Right atrium auricular region (tissue), 2 donors: ENCODE measurements around the gene GUK1. TPM values are rescaled to one million over a fixed set of nuclear protein-coding genes. Genes with fewer than 3 reads are reported as not detected.

ENCODE experiments used
- DNase-seq: peaks from one replicate; pipeline ENCODE4 v3.0.0-alpha.2; 2019; ENCODE audit warnings: low spot score
- H3K27ac ChIP-seq, 2 donors: fragments of 200-600 bp; sonication (generic); 1 replicate in 1 of 2; 2 replicates in 1 of 2; pipeline ENCODE4 v1.5.1; 2016 to 2019
- H3K27me3 ChIP-seq, 2 donors: fragments of 200-600 bp; sonication (generic); one replicate each; pipeline versions ENCODE4 v1.5.1 to v1.6.0; 2017 to 2019
- H3K36me3 ChIP-seq: fragments of 200-600 bp; sonication (generic); one replicate; pipeline ENCODE4 v1.5.1; 2016
- H3K4me1 ChIP-seq, 2 donors: fragments of 200-600 bp; sonication (generic); one replicate each; pipeline versions ENCODE4 v1.5.1 to v1.6.0; 2017 to 2019
- H3K4me3 ChIP-seq, 2 donors: fragments of 200-600 bp; sonication (generic); 1 replicate in 1 of 2; 2 replicates in 1 of 2; pipeline ENCODE4 v1.5.1; 2017 to 2019; ENCODE audit warnings: mild to moderate bottlenecking in 1 of 2, moderate library complexity in 1 of 2
- H3K9me3 ChIP-seq, 2 donors: fragments of 200-600 bp; sonication (generic); one replicate each; pipeline ENCODE4 v1.5.1; 2019
- total RNA-seq, 2 donors: library from RNA; depleted of rRNA; stranded (reverse); fragments of >200 nt; gene quantifications; one replicate each; pipeline ENCODE4 v1.1.0, GENCODE V29; 2016
- TF ChIP-seq, protein P1 (sequence below), 2 donors: fragments of 200-600 bp; sonication (generic); IDR thresholded peaks; one replicate each; pipeline ENCODE4 v1.5.1; 2019; ENCODE audit warnings: antibody characterized with exemption in 2 of 2

GUK1 gene, protein sequence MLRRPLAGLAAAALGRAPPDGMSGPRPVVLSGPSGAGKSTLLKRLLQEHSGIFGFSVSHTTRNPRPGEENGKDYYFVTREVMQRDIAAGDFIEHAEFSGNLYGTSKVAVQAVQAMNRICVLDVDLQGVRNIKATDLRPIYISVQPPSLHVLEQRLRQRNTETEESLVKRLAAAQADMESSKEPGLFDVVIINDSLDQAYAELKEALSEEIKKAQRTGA
- 100 to 1,000 TPM; 179 to 277 TPM for total RNA-seq

DNA sequence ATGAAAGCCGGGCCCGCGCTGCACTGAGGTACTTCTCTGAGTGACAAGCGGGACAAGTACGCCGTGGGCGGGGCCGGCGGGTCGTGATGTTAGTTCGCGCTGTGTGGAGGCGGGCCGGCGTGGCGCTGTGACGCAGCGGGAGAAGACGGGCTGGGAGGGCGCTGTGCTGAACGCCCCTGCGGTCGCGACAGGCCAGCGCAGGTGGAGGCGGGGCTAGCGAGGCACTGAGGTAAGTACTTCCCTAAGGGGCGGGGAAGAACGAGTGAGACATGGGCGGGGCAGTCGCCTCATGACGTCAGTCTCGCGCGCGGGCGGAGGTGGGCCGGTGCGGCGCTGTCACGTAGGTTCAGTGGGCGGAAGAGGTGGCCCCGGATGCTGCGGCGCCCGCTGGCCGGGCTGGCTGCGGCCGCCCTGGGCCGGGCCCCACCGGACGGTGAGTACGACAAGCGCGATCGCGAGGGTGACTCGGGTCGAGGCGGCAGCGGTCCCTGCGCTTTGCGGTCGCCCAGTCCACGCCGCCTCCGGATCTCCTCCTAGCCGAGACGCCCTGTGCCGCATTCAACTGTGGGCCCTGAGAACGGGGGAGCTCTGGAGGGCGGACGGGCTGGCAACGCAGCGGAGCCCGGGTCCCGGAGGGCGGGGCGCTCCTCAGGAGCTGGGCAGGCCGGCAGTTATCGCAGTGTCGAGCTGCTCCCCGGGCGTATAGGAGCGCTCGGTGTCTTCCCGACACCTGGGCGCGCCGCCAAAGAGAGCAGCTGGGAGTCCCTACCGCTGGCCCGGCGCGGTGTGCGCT, at the start of gene GUK1:
Gene GUK1 (plus strand): TSS at position 349 of the 793 bp plus-strand sequence. CDS start 24 bp downstream, at position 373.
- peak within 1 kb of the TSS; percentile 88 to 92 for H3K4me3 ChIP-seq
- H3K4me1 ChIP-seq, result peaks cover 0 to 45% of the 10 kb centered on the region in 2 donors
- peak within 1 kb of the TSS; percentile 93 to 96 for H3K27ac ChIP-seq
- no peaks in the 10 kb centered on the region for H3K27me3 ChIP-seq
- DNase-seq, result peak; percentile 100
- no peaks in the 10 kb centered on the region for H3K36me3 ChIP-seq
- no peaks in the 10 kb centered on the region for H3K9me3 ChIP-seq
- TF ChIP-seq, protein P1, sequence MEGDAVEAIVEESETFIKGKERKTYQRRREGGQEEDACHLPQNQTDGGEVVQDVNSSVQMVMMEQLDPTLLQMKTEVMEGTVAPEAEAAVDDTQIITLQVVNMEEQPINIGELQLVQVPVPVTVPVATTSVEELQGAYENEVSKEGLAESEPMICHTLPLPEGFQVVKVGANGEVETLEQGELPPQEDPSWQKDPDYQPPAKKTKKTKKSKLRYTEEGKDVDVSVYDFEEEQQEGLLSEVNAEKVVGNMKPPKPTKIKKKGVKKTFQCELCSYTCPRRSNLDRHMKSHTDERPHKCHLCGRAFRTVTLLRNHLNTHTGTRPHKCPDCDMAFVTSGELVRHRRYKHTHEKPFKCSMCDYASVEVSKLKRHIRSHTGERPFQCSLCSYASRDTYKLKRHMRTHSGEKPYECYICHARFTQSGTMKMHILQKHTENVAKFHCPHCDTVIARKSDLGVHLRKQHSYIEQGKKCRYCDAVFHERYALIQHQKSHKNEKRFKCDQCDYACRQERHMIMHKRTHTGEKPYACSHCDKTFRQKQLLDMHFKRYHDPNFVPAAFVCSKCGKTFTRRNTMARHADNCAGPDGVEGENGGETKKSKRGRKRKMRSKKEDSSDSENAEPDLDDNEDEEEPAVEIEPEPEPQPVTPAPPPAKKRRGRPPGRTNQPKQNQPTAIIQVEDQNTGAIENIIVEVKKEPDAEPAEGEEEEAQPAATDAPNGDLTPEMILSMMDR (IDR thresholded peaks at IDR 0.05), result no peak

DNA sequence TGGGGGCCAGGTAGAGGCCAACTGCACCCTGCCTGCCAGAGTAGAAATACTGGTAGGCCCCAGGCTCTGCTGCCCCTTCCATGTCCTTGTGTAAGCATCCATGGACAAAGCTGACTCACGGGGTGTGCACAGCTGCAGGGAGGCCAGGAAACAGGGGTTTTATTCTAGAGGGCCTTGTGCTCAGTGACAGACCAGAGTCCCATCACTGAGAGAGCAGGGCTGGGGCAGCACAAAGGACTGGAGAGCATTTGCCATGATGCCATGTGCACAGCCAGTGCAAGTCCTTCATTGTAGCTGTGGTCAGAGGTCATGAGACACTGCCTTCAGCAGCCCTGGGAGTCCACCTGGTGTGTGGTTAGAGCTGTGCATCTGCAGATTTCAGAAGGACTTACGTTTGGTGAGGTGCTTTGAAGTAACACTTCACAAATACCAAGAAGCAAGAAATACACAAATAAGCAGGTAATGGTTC, 49.4 kb upstream of the GUK1 start:
- DNase-seq, result no peak
- H3K27me3 ChIP-seq, result no peaks in the 10 kb centered on the region
- H3K27ac ChIP-seq, result peak overlapping the region in 1 of 2 donors; percentile 22
- H3K9me3 ChIP-seq, result peaks cover 0 to 14% of the 10 kb centered on the region in 2 donors
- TF ChIP-seq, protein P1 (IDR thresholded peaks at IDR 0.05), result no peak
- no peak overlapping the region for H3K4me3 ChIP-seq
- peaks cover 0 to 83% of the 10 kb centered on the region in 2 donors for H3K4me1 ChIP-seq
- peaks cover 5% of the 10 kb centered on the region for H3K36me3 ChIP-seq

DNA sequence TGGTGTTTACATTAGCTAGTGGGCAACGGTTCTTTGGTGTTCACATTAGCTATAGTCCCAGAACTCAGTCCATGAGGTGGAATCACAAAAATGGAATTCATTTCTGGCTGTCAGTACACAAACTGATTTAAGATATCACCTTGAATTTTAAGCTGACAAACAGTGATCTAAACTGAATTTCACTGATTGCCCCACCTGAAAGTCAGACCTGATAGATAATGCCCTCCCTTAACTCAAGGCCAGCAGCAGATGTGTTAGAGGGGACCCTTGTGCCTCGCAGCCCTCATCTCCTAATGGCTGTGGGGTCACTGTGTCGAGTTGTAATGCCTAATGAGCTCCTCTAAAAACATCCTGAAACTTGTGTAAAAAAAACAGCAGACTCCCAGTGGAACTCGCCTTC, 49.0 kb upstream of the GUK1 start:
- Histone ChIP-seq H3K4me1 (peaks cover 0 to 82% of the 10 kb centered on the region in 2 donors), H3K27me3 (no peaks in the 10 kb centered on the region), H3K4me3 (no peak overlapping the region), H3K36me3 (peaks cover 5% of the 10 kb centered on the region), H3K27ac (no peak overlapping the region), H3K9me3 (peaks cover 0 to 14% of the 10 kb centered on the region in 2 donors)
- TF ChIP-seq, protein P1 (IDR thresholded peaks at IDR 0.05), result no peak
- no peak for DNase-seq

DNA sequence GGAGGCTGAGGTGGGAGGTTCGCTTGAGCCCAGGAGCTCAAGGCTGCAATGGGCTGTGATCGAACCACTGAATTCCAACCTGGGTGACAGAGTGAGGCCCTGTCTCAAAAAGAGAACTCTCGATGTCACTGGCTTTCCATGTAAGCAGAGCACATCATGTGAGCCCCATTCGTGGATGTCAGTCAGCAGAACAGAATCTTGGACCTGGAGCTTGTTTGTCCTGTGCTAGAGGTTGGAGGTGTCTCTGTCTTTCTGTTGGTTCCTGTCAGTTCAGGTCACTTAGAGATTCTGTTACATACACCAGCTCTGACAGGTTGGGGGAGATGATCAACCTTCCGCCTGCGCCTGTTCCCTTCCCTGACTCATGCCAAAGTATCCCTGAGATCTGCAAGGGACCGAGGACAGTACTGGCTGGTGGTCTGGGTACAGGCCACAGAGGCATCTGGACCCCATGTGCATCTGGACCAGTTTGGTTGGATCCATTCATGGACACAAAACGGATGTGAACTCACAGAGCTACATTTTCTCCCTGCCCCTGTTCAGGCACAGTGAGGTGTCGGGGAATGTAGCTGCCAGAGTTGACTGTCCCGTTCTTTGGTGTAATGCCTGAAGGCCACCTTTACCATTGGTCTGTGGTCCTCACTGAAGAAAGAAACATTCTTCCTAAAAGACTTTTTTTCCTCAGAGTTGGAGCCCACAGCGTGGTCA, 47.6 kb upstream of the GUK1 start:
- TF ChIP-seq, protein P1 (IDR thresholded peaks at IDR 0.05), result no peak
- Histone ChIP-seq H3K27me3 (no peaks in the 10 kb centered on the region), H3K4me3 (no peak overlapping the region), H3K36me3 (peaks cover 14% of the 10 kb centered on the region), H3K4me1 (peaks cover 0 to 77% of the 10 kb centered on the region in 2 donors), H3K9me3 (peaks cover 0 to 14% of the 10 kb centered on the region in 2 donors), H3K27ac (no peak overlapping the region)
- DNase-seq, result no peak

DNA sequence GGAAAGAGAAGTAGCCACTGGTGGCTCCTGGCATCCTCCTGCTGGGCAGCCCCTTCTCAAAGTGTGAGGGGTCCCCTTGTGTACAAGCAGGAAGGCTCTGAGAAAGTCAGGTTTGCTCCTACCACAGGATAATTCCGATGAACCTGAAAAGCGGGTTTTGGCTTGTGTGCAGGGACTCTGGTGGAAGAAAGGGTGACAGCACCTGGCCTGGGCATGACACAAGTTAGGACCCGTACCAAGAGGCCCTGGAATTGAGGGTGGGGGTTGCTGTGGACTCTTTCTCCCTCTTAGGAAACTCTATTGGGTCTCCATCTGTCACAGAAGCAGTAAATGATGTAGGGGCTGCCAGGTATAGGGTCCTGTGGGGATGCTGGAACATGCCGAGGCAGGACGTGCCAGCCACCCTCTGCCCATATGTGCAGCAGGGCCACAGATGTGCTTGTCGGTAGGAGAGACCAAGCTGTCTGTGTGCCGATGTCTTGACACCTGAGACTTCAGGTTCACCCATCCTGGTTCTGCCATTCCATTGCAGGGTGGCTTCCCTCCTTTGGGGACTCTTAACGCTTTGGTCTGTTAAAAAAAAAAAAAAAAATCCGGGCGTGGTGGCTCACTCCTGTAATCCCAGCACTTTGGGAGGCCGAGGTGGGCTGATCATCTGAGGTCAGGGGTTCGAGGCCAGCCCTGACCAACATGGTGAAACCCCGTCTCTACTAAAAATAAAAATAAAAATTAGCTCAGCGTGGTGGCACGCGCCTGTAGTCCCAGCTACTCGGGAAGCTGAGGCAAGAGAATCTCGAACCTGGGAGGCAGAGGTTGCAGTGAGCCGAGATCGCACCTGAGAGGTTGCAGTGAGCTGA, 46.8 kb upstream of the GUK1 start:
- peaks cover 0 to 77% of the 10 kb centered on the region in 2 donors for H3K4me1 ChIP-seq
- no peaks in the 10 kb centered on the region for H3K27me3 ChIP-seq
- H3K36me3 ChIP-seq, result peaks cover 22% of the 10 kb centered on the region
- H3K9me3 ChIP-seq, result peaks cover 0 to 14% of the 10 kb centered on the region in 2 donors
- H3K4me3 ChIP-seq, result no peak overlapping the region
- DNase-seq, result no peak
- no peak overlapping the region for H3K27ac ChIP-seq
- TF ChIP-seq, protein P1 (IDR thresholded peaks at IDR 0.05), result no peak
